Measurements from ENCODE around the gene NDUFS8. TPM values are rescaled to one million over a fixed set of nuclear protein-coding genes. Genes with fewer than 3 reads are reported as not detected.

Gene NDUFS8
- total and polyA plus RNA-seq, 2 of the 13 experiments (the other 11 are each of a cell fraction or from before 2014, with no cell fraction given) = 96.7 to 158 TPM

GRCh38 chr11:68038226-68038717 is 7.8 kb downstream of the NDUFS8 start (continued):
- no peak for TF ChIP-seq ATM (IDR thresholded peaks at IDR 0.05; ENCODE audit: borderline replicate concordance)
- TF ChIP-seq, protein P1, sequence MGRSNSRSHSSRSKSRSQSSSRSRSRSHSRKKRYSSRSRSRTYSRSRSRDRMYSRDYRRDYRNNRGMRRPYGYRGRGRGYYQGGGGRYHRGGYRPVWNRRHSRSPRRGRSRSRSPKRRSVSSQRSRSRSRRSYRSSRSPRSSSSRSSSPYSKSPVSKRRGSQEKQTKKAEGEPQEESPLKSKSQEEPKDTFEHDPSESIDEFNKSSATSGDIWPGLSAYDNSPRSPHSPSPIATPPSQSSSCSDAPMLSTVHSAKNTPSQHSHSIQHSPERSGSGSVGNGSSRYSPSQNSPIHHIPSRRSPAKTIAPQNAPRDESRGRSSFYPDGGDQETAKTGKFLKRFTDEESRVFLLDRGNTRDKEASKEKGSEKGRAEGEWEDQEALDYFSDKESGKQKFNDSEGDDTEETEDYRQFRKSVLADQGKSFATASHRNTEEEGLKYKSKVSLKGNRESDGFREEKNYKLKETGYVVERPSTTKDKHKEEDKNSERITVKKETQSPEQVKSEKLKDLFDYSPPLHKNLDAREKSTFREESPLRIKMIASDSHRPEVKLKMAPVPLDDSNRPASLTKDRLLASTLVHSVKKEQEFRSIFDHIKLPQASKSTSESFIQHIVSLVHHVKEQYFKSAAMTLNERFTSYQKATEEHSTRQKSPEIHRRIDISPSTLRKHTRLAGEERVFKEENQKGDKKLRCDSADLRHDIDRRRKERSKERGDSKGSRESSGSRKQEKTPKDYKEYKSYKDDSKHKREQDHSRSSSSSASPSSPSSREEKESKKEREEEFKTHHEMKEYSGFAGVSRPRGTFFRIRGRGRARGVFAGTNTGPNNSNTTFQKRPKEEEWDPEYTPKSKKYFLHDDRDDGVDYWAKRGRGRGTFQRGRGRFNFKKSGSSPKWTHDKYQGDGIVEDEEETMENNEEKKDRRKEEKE (IDR thresholded peaks at IDR 0.05) = no peak
- TF ChIP-seq E2F1 (CRISPR knock-in tag; IDR thresholded peaks at IDR 0.05) = 0 out of 2 replicates have a peak, but pooled peaks have one; percentile 20
- TF ChIP-seq MTF2 (CRISPR knock-in tag; IDR thresholded peaks at IDR 0.05; ENCODE audit: borderline replicate concordance) = no peak
- peak; percentile 80; the same call in 1 of the 2 replicates for TF ChIP-seq HNF1B (CRISPR knock-in tag; IDR thresholded peaks at IDR 0.05)
- TF ChIP-seq FOXC1 (CRISPR knock-in tag; IDR thresholded peaks at IDR 0.05; ENCODE audit: borderline replicate concordance) = peak; percentile 74
- peak; percentile 55; the same call in 1 of the 2 replicates for TF ChIP-seq ZNF274 (CRISPR knock-in tag; IDR thresholded peaks at IDR 0.05)
- TF ChIP-seq ZNF138 (CRISPR knock-in tag; IDR thresholded peaks at IDR 0.05; ENCODE audit: low read depth) = no peak
- peak; percentile 95; the same call in 1 of the 2 replicates for TF ChIP-seq ZNF414 (CRISPR knock-in tag; IDR thresholded peaks at IDR 0.05)
- peak; percentile 100 for TF ChIP-seq HNF4A (CRISPR knock-in tag; IDR thresholded peaks at IDR 0.05)
- no peak for TF ChIP-seq PREB (CRISPR knock-in tag; IDR thresholded peaks at IDR 0.05)
- TF ChIP-seq HMGA1 (CRISPR knock-in tag; conservative IDR thresholded peaks at IDR 0.05) = no peak
- TF ChIP-seq ZNF597 (CRISPR knock-in tag; IDR thresholded peaks at IDR 0.05) = no peak
- no peak; the same call in 1 of the 2 replicates for TF ChIP-seq NFE2 (CRISPR knock-in tag; IDR thresholded peaks at IDR 0.05)
- no peak for TF ChIP-seq ZNF768 (CRISPR knock-in tag; IDR thresholded peaks at IDR 0.05)
- no peak for TF ChIP-seq CBX2 (IDR thresholded peaks at IDR 0.05; ENCODE audit: low read depth, low read length)
- TF ChIP-seq CBX2 (CRISPR knock-in tag; IDR thresholded peaks at IDR 0.05; ENCODE audit: low read depth) = no peak
- TF ChIP-seq ELF1 (CRISPR knock-in tag; IDR thresholded peaks at IDR 0.05) = no peak; the same call in 1 of the 2 replicates
- peak; percentile 75; the same call in 1 of the 2 replicates for TF ChIP-seq HMG20A (CRISPR knock-in tag; IDR thresholded peaks at IDR 0.05; ENCODE audit: borderline replicate concordance)
- TF ChIP-seq LCORL (IDR thresholded peaks at IDR 0.05) = no peak
- TF ChIP-seq LCORL (CRISPR knock-in tag; IDR thresholded peaks at IDR 0.05) = peak; percentile 98
- TF ChIP-seq ZNF460 (CRISPR knock-in tag; IDR thresholded peaks at IDR 0.05; ENCODE audit: borderline replicate concordance) = peak; percentile 66; the same call in 1 of the 2 replicates
- TF ChIP-seq RARG (CRISPR knock-in tag; IDR thresholded peaks at IDR 0.05; ENCODE audit: low read depth) = no peak
- no peak; the same call in 1 of the 2 replicates for TF ChIP-seq KMT2A (CRISPR knock-in tag; IDR thresholded peaks at IDR 0.05)
